Measurements from ENCODE around the gene FAU. TPM values are rescaled to one million over a fixed set of nuclear protein-coding genes. Genes with fewer than 3 reads are reported as not detected.

The FAU gene
- total RNA-seq: 100 to 1,000 TPM; 774 to 802 TPM
- 857 TPM for polyA plus RNA-seq (2013, experiment 1 of 2)
- polyA plus RNA-seq (2013, experiment 2 of 2): 794 TPM
- long read RNA-seq, experiment 1, transcript FAU-207 (5 exons, 847 nt): major isoform, 254 of 397 reads
- long read RNA-seq, experiment 1, transcript FAU-209 (4 exons, 697 nt): minor isoform, 83 of 397 reads
- long read RNA-seq, experiment 1, partial matches to known transcripts: 17 of 397 reads
- long read RNA-seq, experiment 1, other reads (novel, unspliced or antisense): 43 of 397 reads
- long read RNA-seq, experiment 2, transcript FAU-207 (5 exons, 847 nt): major isoform, 206 of 209 reads
- long read RNA-seq, experiment 2, partial matches to known transcripts: 0 of 209 reads
- long read RNA-seq, experiment 2, other reads (novel, unspliced or antisense): 1 of 209 reads
- long read RNA-seq, experiment 3, transcript FAU-208 (1 exons, 1,484 nt): minor isoform, 8 of 279 reads
- long read RNA-seq, experiment 3, transcript FAU-207 (5 exons, 847 nt): major isoform, 266 of 279 reads
- long read RNA-seq, experiment 3, partial matches to known transcripts: 1 of 279 reads
- long read RNA-seq, experiment 3, other reads (novel, unspliced or antisense): 0 of 279 reads
- long read RNA-seq, experiment 4, partial matches to known transcripts: 2 of 8 reads
- long read RNA-seq, experiment 4, other reads (novel, unspliced or antisense): 0 of 8 reads

- Histone ChIP-seq H3K36me3 (ENCODE audit: control insufficient read depth, insufficient read depth, low read length) (peaks cover 64% of the 10 kb centered on the region), H3K9me3 (ENCODE audit: control insufficient read depth, low read length) (no peaks in the 10 kb centered on the region), H3K4me3 (ENCODE audit: low read length) (peak within 1 kb of the TSS; percentile 96), H3K27ac (ENCODE audit: low read depth, low read length) (peak within 1 kb of the TSS; percentile 59), H3K9ac (ENCODE audit: extremely low read depth, low read length, poor library complexity, severe bottlenecking) (peak within 1 kb of the TSS; percentile 75), H3K27me3 (ENCODE audit: control insufficient read depth, insufficient read depth, low read length, poor library complexity, severe bottlenecking) (no peaks in the 10 kb centered on the region), H3K4me1 (ENCODE audit: control insufficient read depth, insufficient read depth, low read length) (no peaks in the 10 kb centered on the region)
- Mint-ChIP-seq H3K36me3 (ENCODE audit: low read depth) (peaks cover 43% of the 10 kb centered on the region), H3K4me1 (peaks cover 9% of the 10 kb centered on the region), H3K9me3 (no peaks in the 10 kb centered on the region), H3K27me3 (ENCODE audit: insufficient read depth) (no peaks in the 10 kb centered on the region), H3K4me3 (peak within 1 kb of the TSS; percentile 98), H3K27ac (peak within 1 kb of the TSS; percentile 99)
- TF ChIP-seq, protein P1, sequence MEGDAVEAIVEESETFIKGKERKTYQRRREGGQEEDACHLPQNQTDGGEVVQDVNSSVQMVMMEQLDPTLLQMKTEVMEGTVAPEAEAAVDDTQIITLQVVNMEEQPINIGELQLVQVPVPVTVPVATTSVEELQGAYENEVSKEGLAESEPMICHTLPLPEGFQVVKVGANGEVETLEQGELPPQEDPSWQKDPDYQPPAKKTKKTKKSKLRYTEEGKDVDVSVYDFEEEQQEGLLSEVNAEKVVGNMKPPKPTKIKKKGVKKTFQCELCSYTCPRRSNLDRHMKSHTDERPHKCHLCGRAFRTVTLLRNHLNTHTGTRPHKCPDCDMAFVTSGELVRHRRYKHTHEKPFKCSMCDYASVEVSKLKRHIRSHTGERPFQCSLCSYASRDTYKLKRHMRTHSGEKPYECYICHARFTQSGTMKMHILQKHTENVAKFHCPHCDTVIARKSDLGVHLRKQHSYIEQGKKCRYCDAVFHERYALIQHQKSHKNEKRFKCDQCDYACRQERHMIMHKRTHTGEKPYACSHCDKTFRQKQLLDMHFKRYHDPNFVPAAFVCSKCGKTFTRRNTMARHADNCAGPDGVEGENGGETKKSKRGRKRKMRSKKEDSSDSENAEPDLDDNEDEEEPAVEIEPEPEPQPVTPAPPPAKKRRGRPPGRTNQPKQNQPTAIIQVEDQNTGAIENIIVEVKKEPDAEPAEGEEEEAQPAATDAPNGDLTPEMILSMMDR (conservative IDR thresholded peaks at IDR 0.05): no peak
- peak; percentile 99 for DNase-seq
- 0% methylated on average over 43 to 64 of the region's 64 CpGs for WGBS, 2 experiments (ENCODE audit: insufficient coverage in 1 of 2, insufficient read length in 1 of 2)
These were observed at the start of gene FAU, which contains the start of gene MRPL49 for GRCh38 chr11:65121865-65122696. FAU (minus strand) TSS chr11:65122134; CDS start chr11:65121813, 321 bp downstream. MRPL49 (plus strand) TSS chr11:65122321; CDS start chr11:65122347, 26 bp downstream.

DNA sequence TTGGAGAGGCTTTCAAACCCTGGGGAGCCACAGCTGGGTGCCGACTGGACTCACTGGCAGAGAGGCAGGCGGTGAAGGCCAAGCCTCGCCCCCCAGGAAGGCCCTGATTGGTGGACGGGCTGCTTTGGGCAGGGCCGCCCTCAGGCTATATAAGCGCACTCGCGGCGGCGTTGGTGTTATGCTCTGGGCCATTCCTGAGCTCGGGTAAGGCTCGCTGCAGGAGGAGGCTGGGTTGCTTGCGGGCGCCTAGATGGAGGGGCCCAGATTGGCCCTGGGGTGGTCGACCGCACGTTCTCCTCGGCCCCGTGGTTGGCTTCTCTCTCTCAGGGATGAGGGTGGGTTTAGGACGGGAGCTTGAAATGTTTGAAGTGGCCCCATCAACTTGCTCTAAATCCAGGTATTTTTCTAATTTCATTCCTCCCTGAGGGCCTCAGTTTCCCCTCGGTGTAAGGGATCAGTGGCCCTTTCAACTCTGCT lies 48.2 kb upstream of the FAU start, which contains the start of gene SPDYC:
SPDYC (plus strand) TSS at position 176 of the 477 bp plus-strand sequence. CDS start 1,125 bp downstream, outside the sequence.
- H3K27me3 Mint-ChIP-seq (ENCODE audit: insufficient read depth): no peaks in the 10 kb centered on the region
- H3K4me3 Mint-ChIP-seq: no peak within 1 kb of the TSS
- H3K4me1 Mint-ChIP-seq: peaks cover 12% of the 10 kb centered on the region
- Histone ChIP-seq H3K36me3 (ENCODE audit: control insufficient read depth, insufficient read depth, low read length) (no peaks in the 10 kb centered on the region), H3K9me3 (ENCODE audit: control insufficient read depth, low read length) (no peaks in the 10 kb centered on the region), H3K4me1 (ENCODE audit: control insufficient read depth, insufficient read depth, low read length) (no peaks in the 10 kb centered on the region), H3K27me3 (ENCODE audit: control insufficient read depth, insufficient read depth, low read length, poor library complexity, severe bottlenecking) (no peaks in the 10 kb centered on the region), H3K9ac (ENCODE audit: extremely low read depth, low read length, poor library complexity, severe bottlenecking) (no peak within 1 kb of the TSS), H3K27ac (ENCODE audit: low read depth, low read length) (peak within 1 kb of the TSS; percentile 38), H3K4me3 (ENCODE audit: low read length) (no peak within 1 kb of the TSS)
- peak; percentile 85 for DNase-seq
- H3K9me3 Mint-ChIP-seq: no peaks in the 10 kb centered on the region
- TF ChIP-seq, protein P1 (conservative IDR thresholded peaks at IDR 0.05): no peak
- H3K27ac Mint-ChIP-seq: peak within 1 kb of the TSS; percentile 52
- WGBS, 2 experiments (ENCODE audit: insufficient coverage in 1 of 2, insufficient read length in 1 of 2): 72 to 88% methylated on average over 10 to 21 of the region's 21 CpGs
- no peaks in the 10 kb centered on the region for H3K36me3 Mint-ChIP-seq (ENCODE audit: low read depth)

- no peak overlapping the region for H3K9ac ChIP-seq (ENCODE audit: extremely low read depth, low read length, poor library complexity, severe bottlenecking)
- peak overlapping the region; percentile 52 for H3K27ac Mint-ChIP-seq
These were observed 47.3 kb upstream of the FAU start for GRCh38 chr11:65169164-65169641.

More at GRCh38 chr11:65169164-65169641, 47.3 kb upstream of the FAU start:
- H3K4me3 ChIP-seq (ENCODE audit: low read length): no peak overlapping the region
- H3K27me3 ChIP-seq (ENCODE audit: control insufficient read depth, insufficient read depth, low read length, poor library complexity, severe bottlenecking): no peaks in the 10 kb centered on the region
- no peaks in the 10 kb centered on the region for H3K4me1 ChIP-seq (ENCODE audit: control insufficient read depth, insufficient read depth, low read length)
- DNase-seq: peak; percentile 47
- no peaks in the 10 kb centered on the region for H3K36me3 ChIP-seq (ENCODE audit: control insufficient read depth, insufficient read depth, low read length)
- no peaks in the 10 kb centered on the region for H3K9me3 ChIP-seq (ENCODE audit: control insufficient read depth, low read length)
- H3K9me3 Mint-ChIP-seq: no peaks in the 10 kb centered on the region
- no peaks in the 10 kb centered on the region for H3K27me3 Mint-ChIP-seq (ENCODE audit: insufficient read depth)
- no peak overlapping the region for H3K4me3 Mint-ChIP-seq
- H3K4me1 Mint-ChIP-seq: peaks cover 8% of the 10 kb centered on the region
- 89% methylated on average over 6 to 11 of the region's 11 CpGs for WGBS, 2 experiments (ENCODE audit: insufficient coverage in 1 of 2, insufficient read length in 1 of 2)
- peak overlapping the region; percentile 38 for H3K27ac ChIP-seq (ENCODE audit: low read depth, low read length)
- no peaks in the 10 kb centered on the region for H3K36me3 Mint-ChIP-seq (ENCODE audit: low read depth)
- TF ChIP-seq, protein P1 (conservative IDR thresholded peaks at IDR 0.05): no peak
